Measurements from ENCODE around the gene TRIM54. TPM values are rescaled to one million over a fixed set of nuclear protein-coding genes. Genes with fewer than 3 reads are reported as not detected.

The TRIM54 gene
- total RNA-seq, 1 experiment from 2014 or later: 2.0 TPM

GRCh38 chr2:27237341-27237945 is 44.8 kb upstream of the TRIM54 start:
- Histone ChIP-seq H3K9me2 (ENCODE audit: insufficient read depth) (no peaks in the 10 kb centered on the region), H3K4me1 (ENCODE audit: control insufficient read depth in 1 of 2, insufficient read depth in 2 of 2, low read length in 2 of 2) (no peaks in the 10 kb centered on the region), H3K27ac (ENCODE audit: low read depth, low read length) (no peak overlapping the region), H4K20me1 (ENCODE audit: insufficient read depth) (no peaks in the 10 kb centered on the region), H3K79me2 (ENCODE audit: insufficient read depth, low read length) (no peaks in the 10 kb centered on the region), H2AFZ (ENCODE audit: low read depth, low read length, poor library complexity, severe bottlenecking) (no peak overlapping the region), H3K4me2 (ENCODE audit: low read length) (no peak overlapping the region), H3K9ac (ENCODE audit: low read length) (no peak overlapping the region), H3K4me3 (replicated peaks in 1 of 2; ENCODE audit: low read depth in 1 of 2, low read length in 2 of 2) (no peak overlapping the region), H3K36me3 (ENCODE audit: control insufficient read depth in 1 of 2, insufficient read depth in 2 of 2, low read length in 2 of 2) (peaks cover 62 to 92% of the 10 kb centered on the region in 2 experiments), H3K9me3 (ENCODE audit: control insufficient read depth in 1 of 2, insufficient read depth in 1 of 2, low read depth in 1 of 2, low read length in 2 of 2) (no peaks in the 10 kb centered on the region), H3K27me3 (ENCODE audit: insufficient read depth, low read length) (no peaks in the 10 kb centered on the region)
- DNase-seq (ENCODE audit: low read depth, low spot score): no peak
- ChIA-PET CTCF (no interaction called here), RAD21 (ENCODE audit: low non-redundant PET in 1 of 2, low total read pairs in 2 of 2, uncharacterized antibody in 2 of 2, unreplicated experiment in 2 of 2) (no interaction called here), POLR2A (no interaction called here)
- TF ChIP-seq ATF3 (IDR thresholded peaks at IDR 0.05) (no peak), ZBTB33 (IDR thresholded peaks at IDR 0.05; ENCODE audit: extremely low read depth, insufficient replicate concordance, low read length) (no peak), YY1 (IDR thresholded peaks at IDR 0.05; ENCODE audit: extremely low read depth, insufficient replicate concordance, low read depth, low read length) (no peak), TCF7L2 (IDR thresholded peaks at IDR 0.05; ENCODE audit: borderline replicate concordance, extremely low read depth, insufficient read depth, insufficient read length) (no peak), SP1 (IDR thresholded peaks at IDR 0.05; ENCODE audit: low read depth) (no peak), ZNF274 (IDR thresholded peaks at IDR 0.05; ENCODE audit: low read depth, low read length) (no peak), RAD21 (IDR thresholded peaks at IDR 0.05; ENCODE audit: low read depth) (no peak), SRF (IDR thresholded peaks at IDR 0.05; ENCODE audit: low read depth) (no peak), REST (IDR thresholded peaks at IDR 0.05; ENCODE audit: low read depth) (no peak), MAX (IDR thresholded peaks at IDR 0.05) (no peak), JUND (IDR thresholded peaks at IDR 0.05) (no peak), EGR1 (IDR thresholded peaks at IDR 0.05; ENCODE audit: low read depth) (no peak), POLR2A (IDR thresholded peaks at IDR 0.05; ENCODE audit: borderline replicate concordance, extremely low read depth, insufficient read depth, insufficient read length) (no peak), POLR2AphosphoS5 (IDR thresholded peaks at IDR 0.05; ENCODE audit: low read depth, low read length) (no peak), SIN3A (IDR thresholded peaks at IDR 0.05; ENCODE audit: low read depth) (no peak)
- ATAC-seq: no peak
- intact Hi-C loops (cut with micrococcal nuclease): no loop called here
- no TSS peak for BruUV-seq (replicated peaks)

Data from HCT116 (cell line).